Measurements from ENCODE around the gene RASA3.
"Not testable (repeated sequence)": the region's sequence is repeated elsewhere in the genome, so short reads cannot be mapped to it uniquely, and the experiment has no call there.

RASA3 gene

GRCh38 chr13:114081761-114082681, 50.4 kb downstream of the RASA3 start:
- DNase-seq (ENCODE audit: low spot score), result no peak

GRCh38 chr13:114080739-114081561, 51.5 kb downstream of the RASA3 start:
- no peak for DNase-seq (ENCODE audit: low spot score)

- no peak for DNase-seq (ENCODE audit: low spot score)
Observed at GRCh38 chr13:114079601-114080536, 52.6 kb downstream of the RASA3 start.

GRCh38 chr13:114078461-114079451, 53.7 kb downstream of the RASA3 start:
- DNase-seq (ENCODE audit: low spot score), result no peak

- DNase-seq (ENCODE audit: low spot score), result no peak
Observed at GRCh38 chr13:114077933-114078325, 54.5 kb downstream of the RASA3 start.

- DNase-seq (ENCODE audit: low spot score), result no peak
Observed at GRCh38 chr13:114077099-114077932, 55.1 kb downstream of the RASA3 start.

GRCh38 chr13:114076329-114077090, 55.9 kb downstream of the RASA3 start:
- DNase-seq (ENCODE audit: low spot score), result no peak

- DNase-seq (ENCODE audit: low spot score), result not testable (repeated sequence)
Observed at GRCh38 chr13:114075811-114076210, 56.6 kb downstream of the RASA3 start.

- DNase-seq (ENCODE audit: low spot score), result no peak
Observed at GRCh38 chr13:114074671-114075315, 57.6 kb downstream of the RASA3 start.

GRCh38 chr13:114073881-114074612, 58.4 kb downstream of the RASA3 start:
- no peak for DNase-seq (ENCODE audit: low spot score)

GRCh38 chr13:114072421-114072820, 60.0 kb downstream of the RASA3 start:
- no peak for DNase-seq (ENCODE audit: low spot score)

GRCh38 chr13:114071991-114072390, 60.4 kb downstream of the RASA3 start:
- DNase-seq (ENCODE audit: low spot score), result no peak

- no peak for DNase-seq (ENCODE audit: low spot score)
Observed at GRCh38 chr13:114071410-114071809, 61.0 kb downstream of the RASA3 start.

GRCh38 chr13:114070098-114070799, 62.2 kb downstream of the RASA3 start:
- DNase-seq (ENCODE audit: low spot score), result no peak

GRCh38 chr13:114069376-114070097, 62.9 kb downstream of the RASA3 start:
- no peak for DNase-seq (ENCODE audit: low spot score)

- DNase-seq (ENCODE audit: low spot score), result no peak
Observed at GRCh38 chr13:114068656-114069318, 63.6 kb downstream of the RASA3 start.

All from putamen (tissue), 1 donor.